COLO668 (cell line): ENCODE measurements around the gene SORBS1.

Source experiments
- DNase-seq: peaks from one replicate; lab custom pipeline; 2025; ENCODE audit not compliant: unreplicated experiment; lab: John Stamatoyannopoulos, UW

Gene SORBS1

GRCh38 chr10:95303950-95304349, 257.2 kb downstream of the SORBS1 start:
- no peak for DNase-seq

- no peak for DNase-seq
Observed at GRCh38 chr10:95303535-95303934, 257.6 kb downstream of the SORBS1 start.

DNA sequence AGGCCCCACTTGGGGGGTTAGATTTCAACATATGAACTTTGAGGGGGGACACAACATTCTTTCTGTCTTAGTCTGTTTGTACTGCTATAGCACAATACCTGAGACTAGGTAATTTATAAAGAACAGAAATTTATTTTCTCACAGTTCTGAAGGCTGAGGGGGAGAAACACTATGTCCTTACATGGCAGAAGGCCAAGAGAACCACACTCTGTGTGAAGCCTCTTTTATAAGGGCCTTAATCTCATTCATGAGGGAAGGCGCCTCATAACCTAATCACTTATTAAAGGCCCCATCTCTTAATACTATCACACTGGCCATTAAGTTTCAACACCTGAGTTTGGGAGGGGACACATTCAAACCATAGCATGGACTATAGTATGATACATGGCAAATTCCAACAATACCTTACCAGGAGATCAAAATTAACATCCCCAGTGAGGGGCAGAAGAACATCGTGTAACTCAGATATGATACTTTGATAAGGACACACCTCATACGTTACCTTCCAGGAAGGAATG, 261.1 kb downstream of the SORBS1 start:
- DNase-seq, result no peak

GRCh38 chr10:95297402-95297801, 263.8 kb downstream of the SORBS1 start:
- no peak for DNase-seq

- no peak for DNase-seq
Observed at GRCh38 chr10:95296764-95297163, 264.4 kb downstream of the SORBS1 start.

GRCh38 chr10:95295031-95295755, 266.0 kb downstream of the SORBS1 start:
- DNase-seq, result peak; percentile 81

GRCh38 chr10:95293631-95294030, 267.5 kb downstream of the SORBS1 start:
- no peak for DNase-seq

- DNase-seq, result no peak
Observed at GRCh38 chr10:95291365-95292039, 269.7 kb downstream of the SORBS1 start.

DNA sequence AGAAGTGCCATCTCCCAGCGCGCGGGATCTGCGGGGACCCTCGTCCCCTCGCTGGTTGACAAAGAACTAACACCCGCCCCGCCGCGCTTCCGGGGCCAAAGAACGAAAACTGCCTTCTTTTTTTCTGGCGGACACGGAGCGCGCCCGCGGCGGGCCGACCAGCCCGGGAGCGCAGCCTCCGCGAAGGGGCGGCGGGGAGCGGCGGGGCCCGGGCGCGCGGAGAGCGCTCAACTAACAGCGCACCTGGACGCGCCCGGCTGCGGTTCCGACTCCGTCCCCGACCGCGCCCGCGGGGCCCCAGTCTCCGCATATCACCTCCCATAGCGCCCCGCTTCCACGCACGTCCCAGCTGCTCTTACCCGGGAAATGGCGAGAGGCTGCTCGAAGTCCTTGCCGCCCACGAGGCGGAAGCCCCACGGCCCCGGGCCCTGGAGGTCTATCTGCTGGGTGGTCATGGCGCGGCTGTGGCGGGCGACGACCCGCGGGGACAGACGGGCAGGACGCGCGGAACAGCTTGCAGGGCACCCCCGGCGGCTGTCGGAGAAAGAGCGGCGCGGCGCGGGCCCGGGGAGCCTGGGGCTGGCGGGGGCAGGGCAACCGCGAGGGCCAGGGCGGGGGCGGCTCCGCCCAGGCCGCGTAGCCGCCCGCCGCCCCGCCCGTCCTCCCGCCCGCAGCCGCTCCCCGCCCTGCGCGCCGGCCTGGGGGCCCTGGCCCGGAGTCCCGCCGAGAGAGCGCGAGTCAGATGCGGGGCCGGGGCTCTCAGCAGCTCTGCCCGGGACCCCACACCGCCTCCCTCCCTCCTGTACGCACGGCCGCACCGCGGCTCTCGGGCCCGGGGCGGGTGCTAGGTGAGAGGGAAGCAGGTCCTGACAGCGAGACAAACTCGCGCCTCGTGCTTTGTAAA, 270.5 kb downstream of the SORBS1 start, which contains the start of gene PDLIM1:
Gene PDLIM1, minus strand, starts transcription at position 543 of the 904 bp plus-strand sequence. Its CDS starts 88 bp downstream, at position 455.
- peak; percentile 76 for DNase-seq

GRCh38 chr10:95289921-95290421, 271.2 kb downstream of the SORBS1 start:
- no peak for DNase-seq

DNA sequence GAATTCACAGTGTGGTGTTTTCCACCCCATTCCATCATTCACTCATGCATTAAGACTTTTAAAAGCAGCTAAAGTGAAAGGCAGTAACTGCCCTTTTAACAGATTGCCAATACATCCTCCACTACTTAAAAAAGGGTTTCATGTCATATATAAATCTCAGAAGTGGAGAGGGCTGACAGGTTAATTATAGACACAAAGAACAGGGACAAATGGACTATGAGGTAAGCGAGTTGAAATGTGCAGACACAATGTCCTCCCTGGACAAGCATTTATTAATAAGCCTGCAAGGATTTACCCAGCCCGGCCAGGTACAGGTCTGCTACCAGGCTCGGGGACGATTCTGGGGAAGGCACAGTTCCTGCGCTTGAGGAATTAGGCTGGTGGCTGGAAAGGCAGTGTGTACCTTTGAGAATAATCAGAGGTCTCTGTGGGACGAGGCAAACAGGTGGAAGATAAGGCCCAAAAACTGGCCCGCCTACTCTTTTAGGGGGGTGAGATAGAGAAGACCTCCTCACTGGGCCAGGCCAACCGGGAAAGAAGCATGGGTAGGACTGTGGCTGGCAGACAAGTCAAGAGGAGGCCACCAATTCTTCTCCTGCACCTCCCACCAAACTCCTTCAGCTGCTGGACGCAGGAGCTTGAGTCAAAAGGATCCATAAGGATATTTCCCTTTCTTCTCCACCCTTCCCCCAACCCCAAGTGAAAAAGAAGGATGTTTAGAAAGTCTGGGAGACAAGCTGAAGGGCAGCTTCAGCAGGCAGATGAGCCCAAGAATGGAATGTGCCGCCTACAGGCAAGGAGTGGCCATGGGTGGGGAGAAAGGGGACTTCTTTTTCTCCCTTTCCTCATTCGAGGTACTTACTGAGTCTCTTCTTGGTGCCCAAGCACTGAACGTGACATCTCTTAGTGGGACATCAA, 271.9 kb downstream of the SORBS1 start:
- peak; percentile 27 for DNase-seq

DNA sequence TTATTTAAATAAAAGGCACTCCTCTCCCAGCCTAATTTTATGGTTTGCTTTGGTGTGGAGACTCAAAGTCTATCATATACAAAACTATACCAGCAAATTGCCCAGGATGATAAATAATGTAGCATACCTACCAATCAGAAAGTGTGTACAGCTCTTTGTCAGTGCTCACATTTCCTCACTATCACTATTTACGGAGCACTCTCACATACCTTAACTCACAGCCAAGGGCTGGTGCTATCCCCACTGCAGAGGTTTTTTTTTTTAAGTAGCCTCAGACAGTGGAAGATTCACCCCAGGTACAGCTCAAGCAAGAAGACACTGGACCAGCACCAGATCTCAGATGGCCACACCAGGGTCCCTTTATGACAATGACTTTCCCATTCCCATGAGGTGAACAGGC, 272.9 kb downstream of the SORBS1 start:
- DNase-seq, result no peak

DNA sequence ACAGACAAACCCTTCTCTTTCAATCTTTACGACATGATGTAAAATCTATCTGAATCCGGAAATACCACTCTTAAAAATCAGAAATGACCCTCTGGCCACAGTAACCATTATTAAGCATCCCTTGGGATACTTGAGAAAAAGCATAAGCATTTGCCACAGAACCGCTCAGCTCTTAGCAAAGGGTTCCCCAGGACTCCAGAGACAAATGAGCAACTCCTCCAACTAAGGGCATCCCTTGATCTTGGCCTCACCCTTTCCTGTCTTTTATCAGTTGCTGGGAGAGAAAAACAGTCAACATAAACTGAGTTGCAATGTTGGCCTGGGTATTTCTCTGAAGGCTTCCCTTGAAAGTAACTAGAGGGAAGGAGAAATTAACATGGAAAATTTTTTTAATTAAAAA, 273.9 kb downstream of the SORBS1 start:
- no peak for DNase-seq

DNA sequence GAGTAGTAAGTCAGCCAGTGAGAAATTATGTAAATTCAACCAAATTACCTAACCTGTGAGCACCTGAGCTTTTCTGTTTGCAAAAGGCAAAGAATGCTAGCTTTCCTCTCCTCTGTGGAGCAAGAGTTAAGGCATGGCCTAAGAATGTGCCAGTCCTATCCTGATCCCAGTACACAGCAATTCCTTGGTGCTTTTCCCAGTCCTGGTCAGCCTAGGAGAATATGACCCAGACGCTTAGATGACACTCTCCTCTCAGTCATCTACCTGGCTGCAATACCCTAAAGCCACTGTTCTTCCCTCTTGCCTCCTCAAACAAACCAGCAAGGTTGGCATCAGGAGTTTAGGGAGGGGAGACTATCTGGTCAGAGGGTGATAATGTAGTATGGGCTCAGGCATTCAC, 274.5 kb downstream of the SORBS1 start:
- no peak for DNase-seq

DNA sequence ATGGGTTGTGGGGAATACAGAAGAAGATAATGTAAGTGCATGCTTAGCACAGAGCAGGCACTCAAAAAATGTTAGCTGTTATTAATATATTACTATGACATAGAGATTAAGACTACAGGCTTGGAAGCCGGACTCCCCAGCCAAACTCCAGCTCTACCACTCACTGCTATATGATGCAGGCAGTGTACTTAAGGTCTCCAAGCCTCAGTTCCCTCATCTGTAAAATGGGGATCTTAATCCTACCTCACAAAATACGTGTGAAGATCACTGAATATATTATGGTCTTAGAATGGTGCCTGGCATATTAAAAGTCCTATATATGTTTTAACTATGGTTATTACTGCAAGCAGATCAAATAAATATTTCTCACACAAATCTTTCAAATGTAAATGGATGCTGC, 275.6 kb downstream of the SORBS1 start:
- no peak for DNase-seq

DNA sequence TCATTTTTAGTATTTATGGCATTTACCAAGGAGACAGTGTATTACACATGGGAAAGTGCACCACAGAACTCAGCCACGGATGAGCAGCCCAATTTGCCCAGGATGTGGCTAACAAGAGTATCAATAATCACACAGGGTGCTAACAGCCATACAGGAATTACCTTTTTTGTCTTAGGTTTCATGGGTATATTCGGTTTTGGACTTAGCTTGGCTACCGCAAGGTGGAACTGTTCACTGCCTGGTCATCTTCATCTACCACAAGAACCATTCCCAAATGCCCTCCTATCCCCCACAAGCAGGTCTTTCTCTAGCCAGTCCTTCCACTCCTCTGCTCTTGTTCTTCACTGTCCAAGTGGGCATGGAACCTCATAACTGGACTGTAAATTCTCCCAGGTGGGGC, 276.4 kb downstream of the SORBS1 start:
- DNase-seq, result no peak

DNA sequence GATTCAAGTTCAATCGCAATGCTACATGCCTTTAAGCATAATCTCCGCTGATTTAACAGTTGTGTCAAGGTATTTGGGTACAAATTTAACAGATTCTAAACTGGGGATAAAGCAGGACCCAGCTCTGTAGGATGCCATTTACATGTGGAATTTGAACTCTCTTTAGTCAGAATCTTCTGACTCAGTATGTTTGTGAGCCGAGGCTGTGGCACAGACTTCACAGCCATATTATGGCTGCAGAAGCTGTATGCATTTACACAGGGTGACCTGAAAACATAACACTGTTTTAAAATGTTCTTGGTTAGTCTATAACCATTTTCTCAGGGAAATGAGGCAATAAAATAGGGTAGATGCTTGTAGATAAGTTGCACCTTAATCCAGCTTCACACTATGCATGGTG, 279.1 kb downstream of the SORBS1 start:
- DNase-seq, result no peak

DNA sequence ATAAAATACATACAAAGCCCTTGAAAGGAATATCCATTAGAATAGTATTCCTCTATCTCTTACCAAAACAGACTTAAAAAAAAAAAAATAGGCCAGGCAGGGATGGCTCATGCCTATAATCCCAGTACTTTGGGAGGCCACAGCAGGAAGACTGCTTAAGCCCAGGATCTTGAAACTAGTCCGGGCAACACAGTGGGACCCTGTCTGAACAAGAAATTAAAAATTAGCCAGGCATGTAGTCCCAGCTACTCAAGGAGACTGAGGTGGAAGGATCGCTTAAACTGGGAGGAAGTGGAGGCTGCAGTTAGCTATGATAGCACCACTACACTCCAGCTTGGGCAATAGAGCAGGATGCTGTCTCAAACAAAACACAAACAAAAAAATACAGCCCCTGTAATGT, 280.0 kb downstream of the SORBS1 start:
- no peak for DNase-seq

GRCh38 chr10:95280637-95281036, 280.5 kb downstream of the SORBS1 start:
- no peak for DNase-seq
